Activated CD4-positive, alpha-beta T cell treated with anti-CD3 and anti-CD28 coated beads, Interleukin-2, amount 10 ng/mL, durations not matched to agents 7 days and 5 days (primary cell): ENCODE data around the gene UGT3A1. TPM values are rescaled to one million over a fixed set of nuclear protein-coding genes. Genes with fewer than 3 reads are reported as not detected.
"Not testable (repeated sequence)": the region's sequence is repeated elsewhere in the genome, so short reads cannot be mapped to it uniquely, and the experiment has no call there.

Experiments used
- CTCF ChIA-PET: fragments of 350-600 bp; sonication (Branson Sonifier 250); formaldehyde crosslinking; loops from one replicate; lab custom pipeline; 2021; ENCODE audit warnings: antibody characterized with exemption; lab: Charles Lee
- POLR2A ChIA-PET: fragments of 350-600 bp; sonication (Branson Sonifier 250); formaldehyde crosslinking; loops from one replicate; lab custom pipeline; 2021; ENCODE audit warnings: antibody characterized with exemption; lab: Charles Lee
- DNase-seq: peaks from one replicate; pipeline ENCODE4 v3.0.0-alpha.2; 2020
- H3K27ac Mint-ChIP-seq: one replicate; pipeline ENCODE4 v1.8.0; 2021; ENCODE audit warnings: mild to moderate bottlenecking, moderate library complexity, mixed read lengths
- H3K27me3 Mint-ChIP-seq: one replicate; pipeline ENCODE4 v1.8.0; 2021; ENCODE audit warnings: mixed read lengths
- H3K36me3 Mint-ChIP-seq: one replicate; pipeline ENCODE4 v1.8.0; 2021; ENCODE audit warnings: low read depth, mixed read lengths
- H3K4me1 Mint-ChIP-seq: one replicate; pipeline ENCODE4 v1.8.0; 2021; ENCODE audit warnings: mixed read lengths
- H3K4me3 Mint-ChIP-seq: one replicate; pipeline ENCODE4 v1.8.0; 2021; ENCODE audit warnings: mild to moderate bottlenecking, moderate library complexity, mixed read lengths
- H3K9me3 Mint-ChIP-seq: one replicate; pipeline ENCODE4 v1.8.0; 2021; ENCODE audit warnings: mixed read lengths
- total RNA-seq, 2 experiments: library from RNA; stranded (reverse); gene quantifications; one replicate each; pipeline ENCODE4 v1.2.3, GENCODE V29; 2021

UGT3A1 gene
- total RNA-seq, 2 experiments from 2014 or later = not detected

DNA sequence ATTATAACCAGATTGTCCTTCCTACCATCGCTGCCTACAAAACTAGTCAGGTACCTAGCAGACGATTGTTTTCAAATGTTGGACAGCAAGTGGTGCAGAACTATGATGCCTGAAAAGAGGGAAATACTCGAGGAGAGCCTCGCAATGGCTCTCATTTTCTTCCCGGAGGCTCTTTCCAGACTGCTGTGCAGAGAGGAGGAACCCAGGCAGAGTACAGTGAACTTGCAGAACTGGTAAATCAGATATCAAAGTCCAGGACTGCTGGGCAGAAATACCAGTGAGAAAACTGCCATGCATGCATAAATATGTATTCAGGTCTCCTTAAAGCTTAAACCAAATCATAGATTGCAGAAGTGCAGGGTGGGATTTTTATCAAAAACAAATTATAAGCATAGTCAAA lies 26.4 kb upstream of the UGT3A1 start:
- ChIA-PET POLR2A (no interaction called here), CTCF (interaction anchor here (0.6 kb wide), 1 partner anchor 808 kb away, joined by 3 read pairs; no protein-coding TSS in a partner anchor)
- H3K36me3 Mint-ChIP-seq = no peaks in the 10 kb centered on the region
- H3K27ac Mint-ChIP-seq = no peak overlapping the region
- H3K27me3 Mint-ChIP-seq = peaks cover 8% of the 10 kb centered on the region
- H3K4me1 Mint-ChIP-seq = no peaks in the 10 kb centered on the region
- no peak for DNase-seq
- no peak overlapping the region for H3K4me3 Mint-ChIP-seq
- peaks cover 11% of the 10 kb centered on the region for H3K9me3 Mint-ChIP-seq

GRCh38 chr5:36017004-36017403 lies 25.8 kb upstream of the UGT3A1 start:
- ChIA-PET POLR2A (no interaction called here), CTCF (no interaction called here)
- Mint-ChIP-seq H3K4me1 (no peaks in the 10 kb centered on the region), H3K4me3 (no peak overlapping the region), H3K9me3 (peaks cover 13% of the 10 kb centered on the region), H3K27ac (no peak overlapping the region), H3K36me3 (no peaks in the 10 kb centered on the region), H3K27me3 (peaks cover 8% of the 10 kb centered on the region)
- DNase-seq = no peak

DNA sequence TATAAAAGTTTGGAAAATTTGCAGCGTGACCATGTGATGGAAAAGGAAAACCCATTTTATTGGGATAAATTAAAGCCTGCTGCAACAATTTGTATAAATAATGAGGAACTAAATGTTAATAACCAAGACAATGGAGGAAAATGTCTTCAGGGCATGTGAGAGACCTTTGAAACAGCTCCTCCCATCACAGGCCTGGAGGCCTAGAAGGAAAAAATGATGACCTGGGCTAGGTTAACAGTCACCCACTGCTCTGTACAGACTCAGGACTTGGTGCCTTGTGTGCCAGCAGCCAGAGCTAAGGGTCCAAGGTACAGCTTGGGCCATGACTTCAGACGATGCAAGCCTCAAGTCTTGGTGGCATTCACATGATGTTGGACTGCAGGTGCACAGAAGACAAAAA lies 22.0 kb upstream of the UGT3A1 start:
- Mint-ChIP-seq H3K4me3 (no peak overlapping the region), H3K4me1 (no peaks in the 10 kb centered on the region), H3K27ac (no peak overlapping the region), H3K36me3 (no peaks in the 10 kb centered on the region), H3K27me3 (no peaks in the 10 kb centered on the region), H3K9me3 (peaks cover 17% of the 10 kb centered on the region)
- ChIA-PET POLR2A (no interaction called here), CTCF (no interaction called here)
- no peak for DNase-seq

DNA sequence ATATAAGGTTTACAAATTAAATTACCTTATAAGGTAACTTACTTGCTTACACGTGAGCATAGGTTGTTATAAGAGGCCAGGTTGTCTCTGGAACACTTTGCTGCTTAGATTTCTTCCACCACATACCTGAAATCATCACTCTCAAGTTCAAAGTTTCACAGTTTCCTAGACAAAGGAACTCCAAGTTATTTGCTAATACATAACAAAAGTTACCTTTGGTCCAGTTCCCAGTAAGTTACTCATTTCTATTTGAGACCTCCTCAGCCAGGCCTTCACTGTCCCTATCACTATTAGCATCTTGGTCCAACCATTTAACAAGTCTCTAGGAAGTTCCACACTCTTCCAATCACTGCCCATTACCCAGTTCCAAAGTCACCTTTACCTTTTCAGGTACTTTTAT lies 18.5 kb upstream of the UGT3A1 start:
- Mint-ChIP-seq H3K27me3 (no peaks in the 10 kb centered on the region), H3K27ac (no peak overlapping the region), H3K36me3 (no peaks in the 10 kb centered on the region), H3K9me3 (peaks cover 16% of the 10 kb centered on the region), H3K4me1 (no peaks in the 10 kb centered on the region), H3K4me3 (no peak overlapping the region)
- ChIA-PET CTCF (no interaction called here), POLR2A (interaction anchor here (0.5 kb wide), 1 partner anchor 891 kb away, joined by 8 read pairs; no protein-coding TSS in a partner anchor)
- no peak for DNase-seq

DNA sequence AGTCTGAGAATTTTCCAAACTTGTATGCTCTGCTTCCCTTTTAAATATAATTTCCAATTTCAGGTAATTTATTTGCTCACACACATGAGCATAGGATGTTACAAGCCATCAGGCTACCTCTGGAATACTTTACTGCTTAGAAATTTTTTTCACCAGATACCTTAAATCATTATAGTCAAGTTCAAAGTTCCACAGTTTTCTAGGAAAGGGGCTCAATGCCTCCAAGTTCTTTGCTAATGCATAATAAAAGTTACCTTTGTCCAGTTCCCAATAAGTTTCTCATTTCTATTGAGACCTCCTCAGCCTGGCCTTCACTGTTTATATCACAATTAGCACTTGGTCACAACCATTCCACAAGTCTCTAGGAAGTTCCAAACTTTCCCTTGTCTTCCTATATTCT lies 16.2 kb upstream of the UGT3A1 start:
- Mint-ChIP-seq H3K4me1 (no peaks in the 10 kb centered on the region), H3K4me3 (no peak overlapping the region), H3K27ac (no peak overlapping the region), H3K27me3 (no peaks in the 10 kb centered on the region), H3K36me3 (no peaks in the 10 kb centered on the region), H3K9me3 (peaks cover 8% of the 10 kb centered on the region)
- ChIA-PET CTCF (no interaction called here), POLR2A (no interaction called here)
- DNase-seq = no peak

GRCh38 chr5:36006163-36006562 lies 15.0 kb upstream of the UGT3A1 start:
- no peak for DNase-seq
- CTCF ChIA-PET = no interaction called here
- Mint-ChIP-seq H3K27me3 (no peaks in the 10 kb centered on the region), H3K36me3 (no peaks in the 10 kb centered on the region), H3K27ac (no peak overlapping the region), H3K4me1 (no peaks in the 10 kb centered on the region), H3K4me3 (no peak overlapping the region), H3K9me3 (peaks cover 8% of the 10 kb centered on the region)
- POLR2A ChIA-PET = no interaction called here

DNA sequence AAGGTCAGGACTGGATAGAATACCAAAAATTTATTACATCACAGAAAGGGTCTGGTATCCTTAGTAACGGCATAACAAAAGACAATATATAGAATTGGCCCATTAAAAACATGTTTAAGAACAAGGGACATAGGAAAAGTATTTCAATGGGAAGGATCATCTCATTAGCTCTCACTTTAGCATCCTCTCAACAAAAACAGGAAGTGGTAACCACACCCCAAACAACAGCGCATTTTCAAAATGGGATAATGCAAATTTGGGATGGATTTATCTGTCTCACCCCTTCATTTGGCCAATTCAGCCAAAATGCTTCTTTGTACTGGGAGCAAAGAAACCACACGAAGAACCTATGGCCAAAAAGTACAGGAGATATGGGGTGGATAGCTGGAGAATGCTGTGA lies 9.8 kb upstream of the UGT3A1 start:
- POLR2A ChIA-PET = no interaction called here

GRCh38 chr5:35999547-35999946 lies 8.4 kb upstream of the UGT3A1 start:
- no peaks in the 10 kb centered on the region for H3K4me1 Mint-ChIP-seq
- DNase-seq = no peak
- ChIA-PET CTCF (no interaction called here), POLR2A (no interaction called here)
- no peak overlapping the region for H3K27ac Mint-ChIP-seq
- no peaks in the 10 kb centered on the region for H3K9me3 Mint-ChIP-seq
- no peaks in the 10 kb centered on the region for H3K36me3 Mint-ChIP-seq
- H3K27me3 Mint-ChIP-seq = no peaks in the 10 kb centered on the region
- no peak overlapping the region for H3K4me3 Mint-ChIP-seq

More for the DNA sequence above, 9.8 kb upstream of the UGT3A1 start:
- H3K27ac Mint-ChIP-seq = no peak overlapping the region
- no peaks in the 10 kb centered on the region for H3K4me1 Mint-ChIP-seq
- no peaks in the 10 kb centered on the region for H3K27me3 Mint-ChIP-seq
- DNase-seq = no peak
- H3K4me3 Mint-ChIP-seq = no peak overlapping the region
- H3K9me3 Mint-ChIP-seq = no peaks in the 10 kb centered on the region
- no peaks in the 10 kb centered on the region for H3K36me3 Mint-ChIP-seq
- CTCF ChIA-PET = no interaction called here

DNA sequence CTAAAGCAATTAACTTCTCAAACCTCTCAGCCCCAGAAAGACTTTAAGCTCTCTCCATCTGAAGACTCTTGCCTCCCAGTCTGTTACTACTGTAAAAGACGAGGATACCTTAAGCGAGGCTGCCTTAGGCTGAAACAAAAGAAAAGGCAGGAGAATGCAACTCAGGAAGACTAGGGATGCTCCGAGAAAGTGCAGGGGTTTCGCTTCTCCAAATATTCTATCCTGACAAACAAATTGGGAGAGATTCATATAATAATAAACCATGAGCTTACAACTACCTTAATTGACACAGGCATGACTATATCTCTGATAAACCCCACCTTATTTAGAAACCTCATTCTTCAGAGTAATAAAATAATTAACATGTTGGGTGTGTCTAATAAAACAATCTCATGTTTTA lies 4.9 kb upstream of the UGT3A1 start:
- ChIA-PET CTCF (interaction anchor here (0.7 kb wide), 1 partner anchor 757 kb away, joined by 3 read pairs; no protein-coding TSS in a partner anchor), POLR2A (no interaction called here)
- Mint-ChIP-seq H3K27me3 (peaks cover 10% of the 10 kb centered on the region), H3K36me3 (no peaks in the 10 kb centered on the region), H3K4me1 (no peaks in the 10 kb centered on the region), H3K4me3 (no peak overlapping the region), H3K27ac (no peak overlapping the region), H3K9me3 (no peaks in the 10 kb centered on the region)
- no peak for DNase-seq

DNA sequence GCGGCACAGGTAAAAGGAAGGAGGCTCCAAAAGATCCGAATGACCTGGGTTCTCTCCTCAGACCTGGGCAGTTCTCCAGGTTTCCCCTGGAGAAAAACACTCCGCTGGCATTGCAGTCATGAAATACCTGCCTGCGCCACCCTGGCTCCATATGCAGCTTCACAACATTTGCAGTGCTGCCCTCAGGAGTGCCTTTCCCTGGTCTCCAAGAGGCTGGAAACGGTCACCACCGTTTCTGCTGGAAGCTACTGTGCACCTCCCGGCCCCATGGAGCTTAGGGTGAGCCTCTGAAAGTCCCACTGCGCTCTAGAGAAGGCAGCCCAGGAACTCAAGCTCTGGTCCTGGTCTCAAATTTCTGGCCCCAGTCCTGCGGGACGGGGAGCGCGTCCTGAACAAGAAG lies 670 bp downstream of the UGT3A1 start:
- no peak for DNase-seq
- H3K4me1 Mint-ChIP-seq = no peaks in the 10 kb centered on the region
- no peak overlapping the region for H3K27ac Mint-ChIP-seq
- H3K4me3 Mint-ChIP-seq = no peak overlapping the region
- no peaks in the 10 kb centered on the region for H3K9me3 Mint-ChIP-seq
- CTCF ChIA-PET = no interaction called here
- POLR2A ChIA-PET = no interaction called here
- peaks cover 15% of the 10 kb centered on the region for H3K27me3 Mint-ChIP-seq
- H3K36me3 Mint-ChIP-seq = no peaks in the 10 kb centered on the region

DNA sequence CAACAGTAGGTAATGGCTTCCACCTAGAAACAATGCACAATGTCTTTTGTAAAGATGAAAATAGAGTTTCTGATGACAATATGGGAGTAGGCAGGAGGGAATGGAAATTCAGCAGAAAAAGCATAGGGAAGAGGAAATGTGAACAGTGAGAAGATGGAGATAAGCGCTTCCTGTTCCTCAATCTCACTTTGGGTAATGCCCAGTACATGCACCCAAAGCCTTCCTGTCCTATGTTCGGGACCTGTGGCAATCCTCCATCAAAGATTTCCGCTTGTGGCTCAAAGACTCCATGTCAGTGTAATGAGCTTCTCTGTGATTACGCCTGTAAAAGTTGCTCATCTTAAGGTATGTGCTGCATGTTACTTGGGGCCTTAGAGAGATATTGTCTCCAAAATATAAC lies 2.7 kb downstream of the UGT3A1 start:
- no peaks in the 10 kb centered on the region for H3K4me1 Mint-ChIP-seq
- POLR2A ChIA-PET = no interaction called here

DNA sequence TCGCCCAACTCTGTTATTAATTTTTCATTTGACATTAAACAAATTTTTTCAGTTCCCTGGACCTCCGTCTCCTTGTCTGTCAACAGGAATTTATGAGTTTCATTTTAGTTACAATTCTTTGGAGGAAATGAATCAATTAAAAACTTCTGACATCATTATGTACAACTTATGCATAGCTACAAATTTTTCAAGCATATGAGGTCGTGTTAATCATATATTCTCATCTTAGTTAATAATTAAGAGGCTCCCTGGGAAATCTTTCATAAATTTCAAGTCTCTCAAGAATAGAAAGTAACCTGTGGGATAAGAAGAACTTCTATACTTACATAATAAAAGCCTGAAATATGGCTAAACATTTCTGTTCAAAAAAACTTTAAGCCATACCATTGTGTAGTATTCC lies 3.4 kb downstream of the UGT3A1 start:
- CTCF ChIA-PET = no interaction called here
- Mint-ChIP-seq H3K27me3 (peaks cover 15% of the 10 kb centered on the region), H3K4me1 (no peaks in the 10 kb centered on the region), H3K27ac (no peak overlapping the region), H3K9me3 (peaks cover 2% of the 10 kb centered on the region), H3K36me3 (no peaks in the 10 kb centered on the region), H3K4me3 (no peak overlapping the region)
- DNase-seq = no peak
- POLR2A ChIA-PET = no interaction called here

More for the DNA sequence above, 2.7 kb downstream of the UGT3A1 start:
- no peaks in the 10 kb centered on the region for H3K9me3 Mint-ChIP-seq
- peaks cover 15% of the 10 kb centered on the region for H3K27me3 Mint-ChIP-seq
- no peak overlapping the region for H3K27ac Mint-ChIP-seq
- H3K4me3 Mint-ChIP-seq = no peak overlapping the region
- CTCF ChIA-PET = no interaction called here
- DNase-seq = no peak
- no peaks in the 10 kb centered on the region for H3K36me3 Mint-ChIP-seq

- Mint-ChIP-seq H3K4me3 (no peak overlapping the region), H3K9me3 (peaks cover 26% of the 10 kb centered on the region), H3K27me3 (no peaks in the 10 kb centered on the region), H3K27ac (no peak overlapping the region), H3K36me3 (no peaks in the 10 kb centered on the region), H3K4me1 (no peaks in the 10 kb centered on the region)
- ChIA-PET CTCF (interaction anchor here (0.6 kb wide), 1 partner anchor 589 kb away, joined by 4 read pairs; no protein-coding TSS in a partner anchor), POLR2A (no interaction called here)
- DNase-seq = no peak
Measured at GRCh38 chr5:35979715-35980114, 11.5 kb downstream of the UGT3A1 start.

GRCh38 chr5:35976859-35977258 lies 14.3 kb downstream of the UGT3A1 start:
- H3K27me3 Mint-ChIP-seq, POLR2A ChIA-PET, H3K4me1 Mint-ChIP-seq, DNase-seq, H3K27ac Mint-ChIP-seq, H3K36me3 Mint-ChIP-seq, CTCF ChIA-PET, H3K4me3 Mint-ChIP-seq: not testable (repeated sequence)
- H3K9me3 Mint-ChIP-seq = peaks cover 20% of the 10 kb centered on the region
